ENCODE results near the gene CYP27B1.

CYP27B1 gene

DNA sequence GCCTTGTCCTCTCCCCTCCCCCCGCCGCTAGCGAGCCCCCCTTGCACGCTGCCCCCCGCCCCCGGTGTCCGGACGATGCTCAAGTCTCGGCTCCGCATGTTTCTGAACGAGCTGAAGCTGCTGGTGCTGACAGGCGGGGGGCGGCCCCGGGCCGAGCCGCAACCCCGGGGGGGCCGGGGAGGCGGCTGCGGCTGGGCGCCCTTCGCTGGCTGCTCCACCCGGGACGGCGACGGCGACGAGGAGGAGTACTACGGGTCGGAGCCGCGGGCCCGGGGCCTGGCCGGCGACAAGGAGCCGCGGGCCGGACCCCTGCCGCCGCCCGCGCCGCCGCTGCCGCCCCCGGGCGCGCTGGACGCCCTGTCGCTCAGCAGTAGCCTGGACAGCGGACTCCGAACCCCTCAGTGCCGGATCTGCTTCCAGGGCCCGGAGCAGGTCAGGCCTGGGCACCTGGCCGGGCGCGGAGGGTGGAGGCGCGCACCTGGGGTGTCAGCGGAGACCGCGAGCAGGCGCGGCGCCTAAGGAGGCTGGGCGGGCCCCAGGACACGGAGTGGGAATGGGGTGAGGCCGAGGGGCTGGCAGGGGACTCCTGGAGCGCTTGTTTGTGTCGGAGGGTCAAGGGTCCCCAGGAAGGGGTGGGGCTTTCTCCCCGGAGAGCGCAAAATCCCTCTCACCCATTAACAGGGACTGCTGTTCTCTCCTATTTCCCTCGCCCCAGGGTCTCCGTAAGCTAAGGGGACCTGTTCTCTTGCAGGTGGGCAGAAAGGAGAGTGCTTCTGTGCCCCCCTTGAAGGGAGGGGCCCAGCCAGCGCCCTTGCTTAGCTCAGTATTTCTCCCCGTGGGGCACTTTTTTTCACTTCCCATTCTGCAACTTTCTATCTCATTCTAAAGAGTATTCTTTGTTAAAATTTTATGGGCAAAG lies 11.2 kb downstream of the CYP27B1 start:
- peaks cover 74% of the 10 kb centered on the region for H3K4me1 Mint-ChIP-seq (ENCODE audit: low read depth)
- intact Hi-C loops (cut with micrococcal nuclease) = loop anchor here (2.0 kb wide), 1 partner anchor 17 kb away; the partner anchor contains the start of genes EEF1AKMT3 and METTL1
- no peaks in the 10 kb centered on the region for H3K9me3 Mint-ChIP-seq

DNA sequence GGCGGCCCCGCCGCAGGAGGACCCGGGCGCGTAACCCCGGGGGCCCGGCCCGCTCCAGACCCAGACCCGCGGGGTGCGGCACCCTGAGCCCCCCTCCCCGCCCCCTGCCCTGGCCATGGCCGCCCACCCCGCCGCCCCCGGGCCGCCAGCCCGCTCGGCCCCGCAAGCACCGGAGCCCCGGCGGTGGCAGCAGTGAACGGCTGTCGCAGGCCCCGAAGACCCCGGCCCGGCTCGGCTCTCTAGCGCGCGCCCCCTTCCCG lies 11.8 kb downstream of the CYP27B1 start:
- Mint-ChIP-seq H3K36me3 (ENCODE audit: low read depth) (peaks cover 52% of the 10 kb centered on the region), H3K4me1 (ENCODE audit: low read depth) (peaks cover 74% of the 10 kb centered on the region), H3K27me3 (peaks cover 7% of the 10 kb centered on the region), H3K27ac (no peak overlapping the region), H3K4me3 (peak overlapping the region; percentile 78), H3K9me3 (no peaks in the 10 kb centered on the region)
- intact Hi-C loops (cut with micrococcal nuclease) = no loop called here

More for the DNA sequence above, 11.2 kb downstream of the CYP27B1 start:
- Mint-ChIP-seq H3K27ac (peak overlapping the region; percentile 84), H3K36me3 (ENCODE audit: low read depth) (peaks cover 47% of the 10 kb centered on the region), H3K27me3 (peaks cover 7% of the 10 kb centered on the region), H3K4me3 (peak overlapping the region; percentile 78)

GRCh38 chr12:57754411-57755193 lies 12.3 kb downstream of the CYP27B1 start, which contains the start of gene MARCHF9:
Gene MARCHF9 (plus strand): TSS chr12:57755103. CDS start chr12:57755529, 426 bp downstream.
- intact Hi-C loops (cut with micrococcal nuclease) = loop anchor here (5.0 kb wide), 1 partner anchor 207 kb away; the partner anchor contains the start of gene DCTN2
- no peaks in the 10 kb centered on the region for H3K9me3 Mint-ChIP-seq
- peaks cover 69% of the 10 kb centered on the region for H3K4me1 Mint-ChIP-seq (ENCODE audit: low read depth)
- H3K27ac Mint-ChIP-seq = peak within 1 kb of the TSS; percentile 84
- peak within 1 kb of the TSS; percentile 78 for H3K4me3 Mint-ChIP-seq
- H3K36me3 Mint-ChIP-seq (ENCODE audit: low read depth) = peaks cover 53% of the 10 kb centered on the region
- peaks cover 7% of the 10 kb centered on the region for H3K27me3 Mint-ChIP-seq

- intact Hi-C loops (cut with micrococcal nuclease) = loop anchor here (2.0 to 5.0 kb wide), 2 partner anchors 61 to 207 kb away; partner anchors contain the start of gene DCTN2
Observed at GRCh38 chr12:57753756-57754337, 13.0 kb downstream of the CYP27B1 start.

GRCh38 chr12:57752668-57753000 lies 14.2 kb downstream of the CYP27B1 start:
- Mint-ChIP-seq H3K27me3 (peaks cover 7% of the 10 kb centered on the region), H3K4me1 (ENCODE audit: low read depth) (peaks cover 63% of the 10 kb centered on the region), H3K4me3 (peak overlapping the region; percentile 81), H3K9me3 (no peaks in the 10 kb centered on the region), H3K27ac (peak overlapping the region; percentile 83), H3K36me3 (ENCODE audit: low read depth) (peaks cover 53% of the 10 kb centered on the region)
- intact Hi-C loops (cut with micrococcal nuclease) = loop anchor here (2.0 to 5.0 kb wide), 2 partner anchors 60 to 205 kb away; partner anchors contain the start of gene DCTN2

More at GRCh38 chr12:57753756-57754337, 13.0 kb downstream of the CYP27B1 start:
- Mint-ChIP-seq H3K27ac (peak overlapping the region; percentile 83), H3K27me3 (peaks cover 7% of the 10 kb centered on the region), H3K9me3 (no peaks in the 10 kb centered on the region), H3K36me3 (ENCODE audit: low read depth) (peaks cover 53% of the 10 kb centered on the region), H3K4me1 (ENCODE audit: low read depth) (peaks cover 69% of the 10 kb centered on the region), H3K4me3 (peak overlapping the region; percentile 74)

GRCh38 chr12:57751788-57752667 lies 14.8 kb downstream of the CYP27B1 start, which contains the start of gene CDK4:
Gene CDK4 (minus strand): TSS chr12:57752310. CDS start chr12:57751717, 593 bp downstream.
- Mint-ChIP-seq H3K27me3 (peaks cover 7% of the 10 kb centered on the region), H3K4me3 (peak within 1 kb of the TSS; percentile 81), H3K36me3 (ENCODE audit: low read depth) (peaks cover 55% of the 10 kb centered on the region), H3K27ac (peak within 1 kb of the TSS; percentile 83), H3K9me3 (no peaks in the 10 kb centered on the region), H3K4me1 (ENCODE audit: low read depth) (peaks cover 64% of the 10 kb centered on the region)
- intact Hi-C loops (cut with micrococcal nuclease) = loop anchor here (2.0 to 5.0 kb wide), 2 partner anchors 59 to 205 kb away; partner anchors contain the start of gene DCTN2

- Mint-ChIP-seq H3K27me3 (peaks cover 7% of the 10 kb centered on the region), H3K4me3 (peak overlapping the region; percentile 81), H3K36me3 (ENCODE audit: low read depth) (peaks cover 56% of the 10 kb centered on the region), H3K4me1 (ENCODE audit: low read depth) (peaks cover 64% of the 10 kb centered on the region), H3K9me3 (no peaks in the 10 kb centered on the region), H3K27ac (peak overlapping the region; percentile 83)
- intact Hi-C loops (cut with micrococcal nuclease) = loop anchor here (5.0 kb wide), 1 partner anchor 204 kb away; the partner anchor contains the start of gene DCTN2
Observed at GRCh38 chr12:57751432-57751787, 15.5 kb downstream of the CYP27B1 start.

GRCh38 chr12:57750561-57751431 lies 16.1 kb downstream of the CYP27B1 start:
- peaks cover 62% of the 10 kb centered on the region for H3K36me3 Mint-ChIP-seq (ENCODE audit: low read depth)
- intact Hi-C loops (cut with micrococcal nuclease) = loop anchor here (5.0 kb wide), 1 partner anchor 203 kb away; the partner anchor contains the start of gene DCTN2
- peaks cover 66% of the 10 kb centered on the region for H3K4me1 Mint-ChIP-seq (ENCODE audit: low read depth)
- peak overlapping the region; percentile 81 for H3K4me3 Mint-ChIP-seq
- H3K9me3 Mint-ChIP-seq = no peaks in the 10 kb centered on the region
- H3K27ac Mint-ChIP-seq = peak overlapping the region; percentile 83
- peaks cover 7% of the 10 kb centered on the region for H3K27me3 Mint-ChIP-seq

GRCh38 chr12:57749061-57749460 lies 17.8 kb downstream of the CYP27B1 start:
- peaks cover 73% of the 10 kb centered on the region for H3K36me3 Mint-ChIP-seq (ENCODE audit: low read depth)
- H3K27ac Mint-ChIP-seq = no peak overlapping the region
- no peak overlapping the region for H3K4me3 Mint-ChIP-seq
- H3K9me3 Mint-ChIP-seq = no peaks in the 10 kb centered on the region
- peaks cover 68% of the 10 kb centered on the region for H3K4me1 Mint-ChIP-seq (ENCODE audit: low read depth)
- intact Hi-C loops (cut with micrococcal nuclease) = no loop called here
- no peaks in the 10 kb centered on the region for H3K27me3 Mint-ChIP-seq

GRCh38 chr12:57746025-57746424 lies 20.9 kb downstream of the CYP27B1 start:
- H3K4me1 Mint-ChIP-seq (ENCODE audit: low read depth) = peaks cover 60% of the 10 kb centered on the region
- no peaks in the 10 kb centered on the region for H3K27me3 Mint-ChIP-seq
- peak overlapping the region; percentile 99 for H3K27ac Mint-ChIP-seq
- H3K4me3 Mint-ChIP-seq = peak overlapping the region; percentile 96
- intact Hi-C loops (cut with micrococcal nuclease) = no loop called here
- H3K36me3 Mint-ChIP-seq (ENCODE audit: low read depth) = peaks cover 61% of the 10 kb centered on the region
- no peaks in the 10 kb centered on the region for H3K9me3 Mint-ChIP-seq

GRCh38 chr12:57745485-57745881 lies 21.4 kb downstream of the CYP27B1 start:
- H3K4me1 Mint-ChIP-seq (ENCODE audit: low read depth) = peaks cover 60% of the 10 kb centered on the region

More at GRCh38 chr12:57745485-57745881, 21.4 kb downstream of the CYP27B1 start:
- Mint-ChIP-seq H3K36me3 (ENCODE audit: low read depth) (peaks cover 56% of the 10 kb centered on the region), H3K27ac (peak overlapping the region; percentile 99), H3K27me3 (no peaks in the 10 kb centered on the region), H3K4me3 (peak overlapping the region; percentile 96), H3K9me3 (no peaks in the 10 kb centered on the region)
- intact Hi-C loops (cut with micrococcal nuclease) = no loop called here
